ENCODE data around the gene WDR7.

The WDR7 gene

DNA sequence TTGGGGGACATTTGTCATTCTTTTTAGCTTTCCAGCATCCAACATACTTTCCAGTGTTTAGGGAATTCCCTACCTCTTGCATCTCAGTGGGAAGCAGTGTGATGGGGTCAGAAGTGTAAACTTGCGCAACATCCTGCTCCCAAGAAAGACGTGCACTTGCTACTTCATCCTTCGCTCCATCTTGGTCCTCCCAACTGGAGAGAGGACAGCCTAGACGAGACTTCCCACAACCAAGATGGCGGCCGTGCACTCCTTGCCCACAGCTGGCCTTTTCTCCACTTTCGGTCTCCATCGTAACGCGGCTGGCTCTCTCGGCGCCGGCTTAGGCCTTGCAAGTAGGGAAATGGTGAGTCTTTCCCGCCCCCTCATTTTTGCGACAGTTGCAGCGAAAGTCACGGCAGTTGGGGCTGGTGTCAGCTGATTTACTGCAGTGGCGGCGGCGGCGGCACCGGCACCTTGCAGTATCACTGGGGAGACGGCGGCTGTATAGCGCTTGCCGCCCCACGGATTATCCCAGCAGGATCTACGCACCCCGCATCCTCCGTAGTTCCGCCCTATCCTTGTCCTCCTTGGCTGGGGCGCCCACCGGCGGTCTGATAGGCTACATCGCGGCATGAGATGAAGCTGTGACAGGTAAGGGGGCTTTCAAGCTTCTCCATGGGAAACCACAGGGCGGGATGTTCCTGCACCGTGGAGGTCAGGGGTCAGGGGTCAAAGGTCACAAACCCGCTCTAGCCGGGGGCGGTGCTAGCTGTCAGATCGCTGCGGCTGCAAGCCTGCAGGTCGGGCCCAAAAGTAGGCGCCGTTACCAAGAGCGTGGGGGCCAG, at the start of gene WDR7:
Gene WDR7 (plus strand): TSS at position 416 of the 827 bp plus-strand sequence. CDS start 21,157 bp downstream, outside the sequence.
- DNase-seq (ENCODE audit: low read depth in 3 of 3), result peak; percentile 83 to 94 (median 93)

DNA sequence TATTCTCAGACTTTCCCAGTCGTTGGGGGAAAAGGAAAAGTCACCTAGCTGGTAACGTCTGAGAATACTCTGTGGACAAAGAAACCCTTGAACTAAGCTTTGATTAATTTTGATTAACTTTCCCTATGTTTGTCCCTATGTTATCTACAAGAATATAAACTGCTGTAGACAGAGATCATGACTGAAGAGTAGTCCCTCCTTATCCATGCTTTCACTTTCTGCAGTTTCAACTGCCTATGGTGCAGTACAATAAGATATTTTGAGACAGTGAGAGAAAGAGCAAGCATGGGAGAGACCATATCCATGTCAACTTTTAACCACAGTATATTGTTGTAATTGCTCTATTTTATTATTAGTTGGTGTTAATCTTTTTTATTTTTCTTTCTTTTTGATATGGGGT, 44.5 kb upstream of the WDR7 start:
- DNase-seq (ENCODE audit: low read depth in 3 of 3), result no peak

DNA sequence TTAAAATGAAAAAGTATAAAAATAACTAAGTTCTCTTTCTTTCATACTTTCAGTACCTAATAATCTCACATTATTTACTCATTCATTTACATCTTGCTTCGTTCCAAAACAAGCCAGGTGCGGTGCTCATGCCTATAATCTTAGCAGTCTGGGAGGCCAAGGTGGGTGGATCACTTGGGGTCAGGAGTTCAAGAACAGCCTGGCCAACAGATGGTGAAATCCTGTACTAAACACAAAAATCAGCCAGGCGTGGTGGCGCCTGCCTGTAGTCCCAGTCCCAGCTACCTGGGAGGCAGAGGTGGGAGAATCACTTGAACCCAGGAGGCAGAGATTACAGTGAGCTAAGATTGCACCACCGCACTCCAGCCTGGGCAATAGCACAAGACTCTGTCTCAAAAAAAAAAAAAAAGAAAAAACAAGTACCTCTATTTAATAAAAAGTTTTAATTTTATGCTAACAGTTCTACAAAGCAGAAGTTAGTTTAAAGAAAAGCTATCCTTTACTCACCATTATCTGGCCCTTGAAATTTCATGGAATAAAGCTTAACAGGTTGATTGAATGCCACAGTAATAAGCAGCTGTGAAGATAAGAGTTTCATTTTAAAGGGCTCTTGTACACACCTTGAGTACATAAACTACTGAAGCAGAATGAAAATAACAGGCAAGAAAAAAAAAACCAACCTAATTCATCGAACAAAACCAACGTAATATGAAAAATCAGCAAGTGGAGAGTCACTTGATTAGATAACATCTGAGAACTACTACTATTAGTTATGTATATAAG, 35.2 kb upstream of the WDR7 start:
- no peak for DNase-seq (ENCODE audit: low read depth in 3 of 3)

DNA sequence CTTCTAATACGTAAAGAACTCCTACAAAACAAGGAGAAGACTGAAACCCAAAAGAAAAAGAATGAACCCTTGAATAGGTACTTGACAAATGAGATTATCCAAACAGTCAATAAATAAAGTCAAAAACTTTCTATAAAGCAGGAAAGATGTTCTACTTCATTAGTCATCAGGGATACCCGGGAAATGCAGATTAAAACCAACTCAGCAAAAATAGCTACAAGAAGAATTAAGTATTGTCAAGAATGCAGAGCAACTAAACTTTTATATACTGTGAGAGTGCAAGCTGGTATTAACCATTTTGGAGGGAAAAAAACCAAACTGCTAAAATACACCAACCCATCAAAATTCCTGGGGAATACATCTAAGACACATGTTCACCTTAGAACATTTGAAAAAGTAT, 23.2 kb upstream of the WDR7 start:
- DNase-seq (ENCODE audit: low read depth in 3 of 3), result no peak

DNA sequence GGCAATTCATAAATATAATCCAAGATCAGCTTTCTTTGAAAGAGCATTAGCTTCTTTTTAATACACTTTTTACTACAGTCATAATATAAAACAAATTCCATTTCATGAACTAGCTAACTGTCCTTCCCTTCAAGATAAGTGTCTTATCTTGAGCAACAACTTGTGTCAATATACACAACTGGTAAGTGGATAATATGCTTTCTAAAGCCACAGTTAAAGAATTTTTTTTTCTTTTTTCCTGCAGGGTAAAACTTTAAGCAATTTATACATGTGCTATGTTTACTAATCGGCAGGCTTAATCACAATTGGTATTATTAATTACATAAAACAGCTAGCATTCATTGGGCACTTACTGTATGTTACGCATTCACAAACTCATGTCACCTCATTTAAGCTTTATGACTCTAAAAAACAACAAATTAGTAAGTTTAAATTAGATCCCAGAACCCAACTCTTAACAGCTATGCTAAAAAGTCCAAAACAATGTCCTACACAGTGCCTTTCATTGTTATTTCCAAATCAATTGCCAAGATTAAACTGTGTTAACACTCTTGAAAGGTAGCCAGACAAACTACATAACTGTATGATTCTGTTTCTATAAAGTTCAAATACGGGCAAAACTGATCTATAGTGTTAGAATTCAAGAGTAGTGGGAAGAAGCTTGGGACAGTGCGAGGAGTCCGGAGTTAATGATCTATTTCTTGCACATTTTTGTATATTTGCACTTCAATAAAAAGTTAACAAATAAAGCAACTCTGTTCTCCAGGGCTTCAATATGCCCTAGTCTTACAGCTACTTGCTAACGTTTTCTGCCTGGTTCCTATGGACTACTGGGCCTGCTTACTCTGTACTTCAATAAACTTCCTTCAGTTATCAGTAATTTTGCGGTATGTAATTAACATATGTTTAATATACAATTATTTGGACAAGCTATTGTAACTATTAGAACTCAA, 18.8 kb upstream of the WDR7 start:
- no peak for DNase-seq (ENCODE audit: low read depth in 3 of 3)

DNA sequence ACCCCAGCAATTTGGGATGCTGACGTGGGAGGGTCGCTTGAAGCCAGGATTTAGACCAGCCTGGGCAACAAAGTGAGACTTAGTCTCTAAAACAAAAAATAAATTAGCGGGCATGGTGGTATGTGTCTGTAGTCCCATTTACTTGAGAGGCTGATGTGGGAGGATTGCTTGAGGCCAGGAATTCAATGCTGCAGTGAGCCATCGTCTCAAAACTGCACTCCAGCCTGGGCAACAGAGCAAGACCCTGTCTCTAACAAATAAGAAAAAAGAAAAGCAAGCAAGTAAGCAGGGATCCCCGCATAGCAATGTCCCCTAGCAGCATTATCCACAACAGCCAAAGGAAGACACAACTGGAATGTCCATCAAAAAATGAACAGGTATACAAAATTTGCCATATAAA, 16.2 kb upstream of the WDR7 start:
- DNase-seq (ENCODE audit: low read depth in 3 of 3), result no peak

DNA sequence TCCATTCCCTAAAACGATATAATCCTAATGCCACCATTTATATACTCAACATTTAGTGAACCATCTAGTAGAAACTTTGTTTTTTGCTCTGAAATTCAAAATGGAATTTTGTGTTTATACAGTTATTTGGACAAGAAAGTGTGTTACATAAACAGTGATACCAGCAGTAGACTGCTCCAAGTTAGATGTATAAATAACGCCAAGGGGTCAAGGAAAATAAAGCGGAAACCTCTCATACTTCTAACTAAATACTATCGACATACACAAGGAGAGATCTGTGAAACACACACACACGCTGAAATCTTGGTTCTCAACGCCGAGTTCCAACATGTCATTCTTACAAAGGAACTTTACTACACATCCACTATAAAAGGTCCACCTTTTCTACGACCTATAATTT, 14.0 kb upstream of the WDR7 start:
- no peak for DNase-seq (ENCODE audit: low read depth in 3 of 3)

DNA sequence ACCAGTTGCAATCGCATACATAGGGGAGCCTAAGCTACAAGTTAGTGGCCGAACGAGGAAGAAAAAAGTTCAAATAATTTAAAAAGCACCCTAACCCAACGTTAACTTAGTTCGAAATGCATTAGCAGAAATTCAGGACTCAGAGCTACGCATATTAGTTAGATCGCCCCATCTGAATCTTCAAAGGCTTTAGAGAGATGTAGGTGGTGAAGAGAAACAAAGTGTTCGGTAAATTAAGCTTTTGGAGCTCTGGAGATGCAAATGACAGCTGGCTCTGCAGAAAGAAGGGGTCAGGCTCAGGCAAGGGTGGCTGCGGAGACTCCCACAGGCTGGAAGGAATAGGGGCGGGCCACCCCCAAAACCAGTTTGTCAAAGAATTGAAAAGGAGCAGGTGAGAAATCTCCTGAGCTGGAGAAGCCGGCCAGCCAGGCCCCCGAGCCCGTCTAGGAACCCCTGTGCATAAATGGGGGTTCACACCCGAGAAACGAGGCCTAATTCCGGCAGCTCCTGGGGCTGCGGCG, 13.4 kb upstream of the WDR7 start:
- no peak for DNase-seq (ENCODE audit: low read depth in 3 of 3)

DNA sequence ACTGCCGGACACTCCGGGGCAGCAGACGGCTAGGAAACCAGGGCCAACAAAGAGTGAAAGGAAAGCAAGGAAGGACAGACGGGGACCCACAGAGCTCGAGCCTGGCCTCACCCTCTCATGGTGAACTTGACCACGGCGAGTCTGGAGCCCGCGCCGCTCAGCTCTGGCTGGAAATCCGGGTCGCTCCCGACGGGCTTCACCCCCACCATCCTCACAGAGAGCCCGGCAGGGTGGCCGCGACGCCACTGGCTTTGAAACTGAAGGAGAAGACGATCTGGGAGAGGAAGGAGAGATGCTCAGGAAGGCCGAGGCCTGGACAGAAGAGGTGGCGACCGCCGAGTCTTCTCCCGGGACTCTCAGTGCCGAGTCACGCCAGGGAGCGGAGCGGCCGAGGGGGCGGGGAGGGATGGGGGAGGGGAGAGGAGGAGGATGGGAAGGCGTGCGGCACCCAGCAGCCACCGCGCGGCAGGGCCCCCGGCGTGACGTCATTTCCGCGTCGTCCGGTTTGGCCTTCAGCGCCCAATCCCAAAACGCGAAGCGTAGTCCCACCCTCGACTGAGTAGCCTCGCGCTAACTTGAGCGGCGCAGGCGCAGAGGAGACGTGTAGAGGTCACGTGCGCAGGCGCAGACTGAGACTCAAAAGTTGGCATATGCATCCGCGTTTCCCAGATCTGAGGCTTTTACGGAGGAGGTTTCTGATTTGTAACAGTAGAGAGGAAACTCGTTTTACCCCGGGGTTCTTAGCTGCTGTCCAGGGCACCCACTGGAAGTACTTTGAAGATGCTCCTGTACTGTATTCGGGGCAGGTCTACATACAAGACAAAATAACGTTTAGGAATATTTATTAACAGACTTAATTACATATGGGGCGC, 12.7 kb upstream of the WDR7 start, which contains the start of gene TXNL1:
Gene TXNL1 (minus strand): TSS at position 361 of the 872 bp plus-strand sequence. CDS start 152 bp downstream, at position 209.
- peak; percentile 99 to 100 (median 99) for DNase-seq (ENCODE audit: low read depth in 3 of 3)

DNA sequence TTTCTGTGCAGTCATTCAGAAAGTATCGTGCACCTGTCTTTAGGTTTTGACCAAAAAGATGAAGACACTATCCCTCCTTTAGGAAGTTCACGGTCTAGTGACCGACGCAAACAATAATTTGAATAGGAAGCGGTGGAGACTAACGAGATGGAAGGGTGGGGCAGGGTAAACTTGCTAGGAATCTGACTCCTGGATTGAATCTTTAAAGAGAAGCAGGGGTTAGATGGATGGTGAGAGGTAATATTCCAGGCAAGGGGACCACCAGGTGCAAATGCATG, 12.1 kb upstream of the WDR7 start:
- no peak for DNase-seq (ENCODE audit: low read depth in 3 of 3)

DNA sequence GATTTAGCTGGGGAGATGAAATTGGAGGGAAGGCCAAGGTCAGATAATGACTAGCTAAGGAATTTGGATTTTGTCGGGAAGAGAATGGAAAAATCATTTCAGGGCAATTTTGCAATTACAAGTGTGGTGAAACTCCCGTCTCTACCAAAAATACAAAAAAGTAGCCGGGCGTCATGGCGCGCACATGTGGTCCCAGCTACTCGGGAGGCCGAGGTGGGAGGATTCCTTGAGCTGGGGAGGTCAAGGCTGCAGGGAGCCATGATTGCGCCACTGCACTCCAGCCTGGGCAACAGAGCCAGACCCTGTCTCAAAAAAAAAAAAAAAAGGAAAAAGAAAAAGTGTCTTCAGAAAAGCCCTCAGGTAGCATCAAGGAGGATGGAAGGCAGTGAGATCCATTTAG, 11.6 kb upstream of the WDR7 start:
- DNase-seq (ENCODE audit: low read depth in 3 of 3), result no peak

DNA sequence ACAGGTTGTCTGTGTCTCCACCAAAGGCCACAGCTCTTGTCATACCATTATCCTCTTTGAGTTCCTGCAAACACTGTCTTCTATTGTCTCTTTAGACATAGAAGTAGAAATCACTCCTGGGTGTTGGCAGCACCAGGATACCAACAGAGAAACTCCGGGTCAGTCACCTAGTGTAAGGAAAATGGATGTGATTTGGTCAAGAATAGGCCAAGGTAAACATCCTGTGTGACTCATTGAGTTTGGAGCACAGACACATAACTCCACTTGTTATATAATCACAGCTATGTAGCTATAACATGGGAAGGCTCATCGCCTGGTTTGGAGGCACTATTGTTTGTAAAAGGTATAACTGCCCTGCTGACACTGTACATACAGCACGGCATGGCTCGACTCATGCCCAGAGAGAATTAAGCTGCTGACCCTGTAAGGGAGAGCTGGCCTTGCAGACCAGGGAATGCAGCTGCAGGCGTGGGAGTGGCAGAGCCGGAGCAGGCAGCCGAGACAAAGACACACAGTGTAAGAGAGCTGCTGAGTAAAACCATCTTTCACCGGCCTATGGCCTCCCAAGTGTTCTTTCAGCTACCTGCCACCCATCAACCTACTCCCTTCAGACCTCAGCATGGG, 9.3 kb upstream of the WDR7 start:
- no peak for DNase-seq (ENCODE audit: low read depth in 3 of 3)

DNA sequence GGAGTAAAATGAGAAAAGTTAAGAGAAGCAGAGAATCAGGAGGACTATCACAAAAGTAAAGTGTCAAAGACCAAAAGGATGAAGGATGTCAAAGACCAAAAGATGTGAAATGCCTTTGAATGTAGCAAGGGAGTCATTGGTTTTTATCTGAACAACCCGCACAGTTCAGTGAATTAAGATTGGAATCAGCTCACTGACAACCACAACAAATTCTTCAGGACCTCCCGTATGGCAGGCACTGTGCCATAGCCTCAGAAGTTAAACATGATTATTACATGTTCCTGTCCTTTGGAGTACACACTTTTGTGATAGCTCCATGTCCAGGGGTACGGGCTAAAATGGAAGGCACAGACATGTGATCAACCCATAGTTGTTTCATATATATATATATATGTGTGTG, 7.8 kb upstream of the WDR7 start:
- DNase-seq (ENCODE audit: low read depth in 3 of 3), result no peak

DNA sequence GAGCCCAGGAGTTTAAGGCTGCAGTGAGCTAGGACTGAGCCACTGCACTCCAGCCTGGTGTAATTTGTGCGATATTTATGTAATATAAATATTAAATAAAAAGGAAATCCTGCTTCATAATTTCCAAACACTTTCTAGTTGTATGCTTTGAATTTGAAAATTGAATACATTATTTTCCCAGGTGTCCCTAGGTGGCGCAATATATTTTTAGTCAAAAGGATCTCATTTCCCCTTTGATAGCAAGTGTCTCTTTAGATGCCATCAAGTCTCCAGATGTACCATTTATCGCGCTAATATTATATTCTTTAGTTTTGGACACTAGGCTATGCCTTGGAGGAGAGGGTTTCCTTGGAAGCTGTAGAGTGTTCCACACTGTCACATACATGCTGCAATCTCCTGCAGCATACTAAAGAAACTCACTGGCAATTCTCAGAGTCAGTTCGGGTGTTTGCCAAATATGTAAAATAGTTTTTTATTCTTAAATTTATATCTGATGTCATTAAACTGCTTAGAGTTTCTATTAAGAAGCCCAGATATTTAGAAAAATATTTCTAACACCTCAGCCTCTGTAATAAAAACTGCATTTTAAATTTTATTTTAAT, 5.6 kb upstream of the WDR7 start:
- no peak for DNase-seq (ENCODE audit: low read depth in 3 of 3)

DNA sequence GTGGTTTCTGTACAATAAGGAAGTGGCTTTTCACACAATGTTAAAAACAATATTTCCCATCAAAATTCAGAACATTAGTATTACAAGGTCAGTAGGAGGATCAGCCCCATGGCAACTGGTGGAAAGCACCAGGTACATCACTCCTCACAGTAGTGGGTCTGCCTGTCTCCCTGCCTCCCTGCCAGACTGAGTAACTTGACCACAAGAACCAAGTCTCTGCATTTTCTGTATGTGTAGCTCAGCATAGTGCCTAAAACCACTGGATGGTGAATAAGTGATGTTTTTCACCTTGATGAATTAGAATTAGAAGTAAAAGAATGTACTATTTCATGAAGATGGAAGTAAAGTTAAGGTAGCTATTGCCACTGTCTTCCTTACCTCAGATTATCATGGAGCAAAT, 4.1 kb upstream of the WDR7 start:
- DNase-seq (ENCODE audit: low read depth in 3 of 3), result no peak

DNA sequence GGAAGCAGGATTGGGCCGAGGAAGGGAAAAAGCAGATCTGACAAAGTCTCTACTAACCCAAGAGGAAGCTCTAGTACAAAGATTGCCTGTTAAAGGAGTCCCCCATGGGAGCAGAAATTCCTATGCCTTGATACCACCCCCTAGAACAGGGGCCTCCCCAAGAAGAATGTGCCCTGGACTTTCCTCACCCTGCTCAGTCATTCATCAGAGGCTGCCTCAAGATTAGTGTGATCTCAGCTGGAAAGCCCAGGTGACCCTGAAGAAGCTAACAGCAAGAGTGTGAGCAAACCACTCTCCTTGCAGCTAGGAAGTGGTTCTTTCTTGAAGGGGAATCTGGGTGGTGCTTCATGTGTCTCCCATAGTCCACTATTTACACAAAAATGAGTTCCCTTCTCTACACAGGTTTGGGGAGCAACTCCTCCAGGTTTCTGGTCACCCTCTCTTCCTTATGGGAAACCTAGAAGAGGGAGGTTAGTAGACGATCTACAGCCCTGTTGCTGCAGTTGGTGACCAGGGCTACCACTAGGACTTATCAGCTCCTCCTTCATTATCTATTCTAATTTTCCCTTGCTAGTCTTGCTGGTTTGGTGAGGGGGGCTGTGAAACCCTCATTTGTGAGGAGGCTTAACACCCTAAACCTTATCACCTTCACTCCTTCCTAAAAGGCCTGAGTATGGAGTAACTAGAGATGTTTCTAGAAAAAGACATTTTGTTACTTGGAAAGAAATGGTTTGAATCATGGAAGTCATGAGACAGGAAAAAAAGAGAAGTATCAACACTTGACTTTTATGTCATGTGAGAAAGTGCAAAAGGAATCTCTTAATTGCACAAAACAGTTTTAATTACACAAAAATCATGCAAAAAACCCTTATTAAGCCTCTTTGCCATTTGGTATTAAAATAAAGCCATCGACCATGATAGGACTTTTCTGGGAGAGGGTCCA, 2.9 kb upstream of the WDR7 start:
- DNase-seq (ENCODE audit: low read depth in 3 of 3), result no peak

DNA sequence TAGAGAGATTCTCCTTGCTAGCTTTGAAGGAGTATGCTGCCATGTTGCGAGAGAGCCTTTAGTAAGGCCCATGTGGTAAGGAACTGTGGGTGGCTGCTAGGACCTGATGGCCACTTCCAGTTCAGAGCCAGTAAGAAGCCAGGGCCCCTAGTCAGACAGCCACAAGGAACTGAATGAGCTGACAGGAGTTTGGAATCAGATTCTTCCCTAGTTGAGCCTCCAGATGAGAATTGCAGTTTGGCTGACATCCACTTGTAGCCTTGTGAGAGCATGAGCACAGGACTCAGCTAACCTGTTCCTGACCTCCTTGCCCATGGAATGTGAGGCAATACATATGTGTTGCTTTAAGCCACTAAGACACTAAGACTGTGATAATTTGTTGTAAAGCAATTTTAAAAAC, 1.2 kb upstream of the WDR7 start:
- no peak for DNase-seq (ENCODE audit: low read depth in 3 of 3)

DNA sequence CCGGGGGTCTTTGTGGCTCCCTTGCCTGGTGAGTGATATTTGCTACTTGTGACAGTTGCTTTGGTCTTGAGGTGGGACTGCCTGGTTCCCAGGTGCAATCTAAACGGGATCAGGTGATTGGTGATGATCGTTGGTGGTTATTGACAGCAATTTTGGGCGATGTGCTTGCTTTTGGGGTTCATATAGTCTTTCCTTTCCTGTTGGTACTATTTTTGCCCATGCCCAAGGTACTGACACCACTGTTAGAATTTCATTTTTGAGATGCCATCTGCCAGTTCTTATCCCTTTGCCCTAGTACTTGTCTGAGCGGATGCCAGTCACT, 573 bp downstream of the WDR7 start:
- no peak for DNase-seq (ENCODE audit: low read depth in 3 of 3)

DNA sequence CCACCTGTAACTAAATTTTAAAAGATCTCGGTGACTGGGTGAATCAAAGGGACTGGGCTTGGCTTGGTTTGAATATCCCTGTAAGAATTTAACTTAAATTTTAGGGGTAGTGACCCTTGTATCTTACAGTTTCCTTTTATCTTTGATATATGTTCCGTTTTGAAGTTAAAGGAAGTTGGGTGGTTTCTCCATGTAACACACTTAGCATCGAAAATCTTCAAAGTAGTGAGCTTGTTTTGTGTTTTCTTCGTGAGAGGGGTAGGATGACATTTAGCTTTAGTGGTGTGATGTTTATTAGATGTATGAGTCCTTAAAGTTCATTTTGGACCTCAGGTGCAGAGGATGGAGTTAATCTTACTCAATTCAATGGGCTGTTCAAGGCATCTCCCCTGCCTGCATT, 1.6 kb downstream of the WDR7 start:
- no peak for DNase-seq (ENCODE audit: low read depth in 3 of 3)

All from stimulated activated CD4-positive, alpha-beta T cell treated with anti-CD3 and anti-CD28 coated beads, TNF-alpha, amount 100 ng/mL, for 4 hours (primary cell).